IMR-90 (cell line): ENCODE results near the gene OSBPL3. TPM values are rescaled to one million over a fixed set of nuclear protein-coding genes. Genes with fewer than 3 reads are reported as not detected.

Experiments
- ATAC-seq: fragments of 200-7000 bp; cut with Tn5 transposase; 2 replicates; pipeline ENCODE4 v1.9.1; 2020; ENCODE audit warnings: low read depth, mild to moderate bottlenecking, moderate library complexity
- BruUV-seq: library from RNA; stranded (reverse); fragments of 400-500 nt; replicated peaks from 2 replicates; lab custom pipeline; 2021; lab: Mats Ljungman, UMichigan
- CTCF ChIA-PET: fragments of 300-600 bp; formaldehyde crosslinking; extraction: SDS; loops from one replicate; lab custom pipeline; 2021; ENCODE audit warnings: antibody characterized with exemption; lab: Yijun Ruan, JAX
- POLR2A ChIA-PET: fragments of 300-600 bp; sonication (Branson Sonifier 250); formaldehyde crosslinking; loops from one replicate; lab custom pipeline; 2022; ENCODE audit warnings: antibody characterized with exemption; ENCODE audit not compliant: unreplicated experiment; lab: Charles Lee
- DNase-seq: peaks from one replicate; pipeline ENCODE4 v3.0.0; 2013
- H2AFZ ChIP-seq: replicated peaks from 2 replicates; pipeline ENCODE3; 2013; ENCODE audit warnings: low read length, mild to moderate bottlenecking; ENCODE audit not compliant: poor library complexity
- H2AK5ac ChIP-seq: 2 replicates; pipeline ENCODE4 v1.6.1; 2013; ENCODE audit warnings: low read depth, low read length, inconsistent platforms
- H2AK9ac ChIP-seq: replicated peaks from 2 replicates; pipeline ENCODE3; 2013; ENCODE audit warnings: mild to moderate bottlenecking, low read depth, low read length, moderate library complexity; ENCODE audit not compliant: poor library complexity
- H2BK120ac ChIP-seq: 2 replicates; pipeline ENCODE4 v1.6.1; 2013; ENCODE audit warnings: low read depth, low read length, inconsistent platforms
- H2BK15ac ChIP-seq: 3 replicates; pipeline ENCODE4 v1.6.1; 2013; ENCODE audit warnings: low read depth, low read length, inconsistent platforms
- H2BK20ac ChIP-seq: 2 replicates; pipeline ENCODE4 v1.6.1; 2013; ENCODE audit warnings: low read depth, mild to moderate bottlenecking, inconsistent platforms, low read length, moderate library complexity
- H2BK5ac ChIP-seq: 2 replicates; pipeline ENCODE4 v1.6.1; 2013; ENCODE audit warnings: mild to moderate bottlenecking, low read depth, low read length, inconsistent platforms; ENCODE audit not compliant: poor library complexity, severe bottlenecking
- H3K14ac ChIP-seq: replicated peaks from 2 replicates; pipeline ENCODE4 v1.6.1; 2013; ENCODE audit warnings: low read depth, low read length, inconsistent platforms
- H3K18ac ChIP-seq: 2 replicates; pipeline ENCODE4 v1.6.1; 2013; ENCODE audit warnings: low read depth, low read length, control low read depth
- H3K23ac ChIP-seq: 2 replicates; pipeline ENCODE4 v1.6.1; 2013; ENCODE audit warnings: low read depth, low read length, inconsistent platforms
- H3K27ac ChIP-seq: 2 replicates; pipeline ENCODE4 v1.5.1; 2013; ENCODE audit warnings: mild to moderate bottlenecking, control low read depth, low read length; ENCODE audit not compliant: insufficient read depth
- H3K27me3 ChIP-seq: 2 replicates; pipeline ENCODE4 v1.6.1; 2013; ENCODE audit warnings: low read length; ENCODE audit not compliant: control insufficient read depth, insufficient read depth
- H3K36me3 ChIP-seq: 2 replicates; pipeline ENCODE4 v1.6.1; 2013; ENCODE audit warnings: low read length, mixed read lengths; ENCODE audit not compliant: control insufficient read depth, insufficient read depth
- H3K4ac ChIP-seq: 2 replicates; pipeline ENCODE4 v1.6.1; 2013; ENCODE audit warnings: low read depth, low read length, inconsistent platforms
- H3K4me1 ChIP-seq: 2 replicates; pipeline ENCODE4 v1.6.1; 2013; ENCODE audit warnings: low read length, mixed read lengths; ENCODE audit not compliant: control insufficient read depth, insufficient read depth
- H3K4me2 ChIP-seq: 2 replicates; pipeline ENCODE4 v1.6.1; 2013; ENCODE audit warnings: low read depth, mild to moderate bottlenecking, control low read depth, low read length, moderate library complexity
- H3K4me3 ChIP-seq: 2 replicates; pipeline ENCODE4 v1.5.1; 2013; ENCODE audit warnings: low read depth, mild to moderate bottlenecking, control low read depth, low read length, moderate library complexity; ENCODE audit not compliant: insufficient read depth
- H3K56ac ChIP-seq: 2 replicates; pipeline ENCODE4 v1.6.1; 2013; ENCODE audit warnings: low read length, inconsistent platforms; ENCODE audit not compliant: insufficient read depth; ENCODE audit errors: extremely low read depth
- H3K79me1 ChIP-seq, 2 experiments: 2 replicates each; pipeline ENCODE4 v1.6.1; 2013; ENCODE audit warnings: low read length in 2 of 2, inconsistent platforms in 1 of 2, low read depth in 1 of 2
- H3K9ac ChIP-seq: 2 replicates; pipeline ENCODE4 v1.6.1; 2013; ENCODE audit warnings: low read depth, low read length, control low read depth
- H3K9me1 ChIP-seq: 2 replicates; pipeline ENCODE4 v1.6.1; 2013; ENCODE audit warnings: low read length, inconsistent platforms; ENCODE audit not compliant: insufficient read depth
- H3K9me3 ChIP-seq: 2 replicates; pipeline ENCODE4 v1.6.1; 2013; ENCODE audit warnings: low read length; ENCODE audit not compliant: control insufficient read depth, insufficient read depth
- H4K20me1 ChIP-seq: 2 replicates; pipeline ENCODE4 v1.6.1; 2013; ENCODE audit warnings: low read length, inconsistent platforms; ENCODE audit not compliant: insufficient read depth
- H4K5ac ChIP-seq: 2 replicates; pipeline ENCODE4 v1.6.1; 2013; ENCODE audit warnings: mild to moderate bottlenecking, low read depth, low read length, control low read depth
- H4K8ac ChIP-seq, 2 experiments: 2 replicates each; pipeline ENCODE4 v1.6.1; 2013; ENCODE audit warnings: low read depth in 2 of 2, low read length in 2 of 2, control low read depth in 1 of 2, inconsistent platforms in 1 of 2
- H4K91ac ChIP-seq: 2 replicates; pipeline ENCODE4 v1.6.1; 2013; ENCODE audit warnings: low read depth, low read length, inconsistent platforms; ENCODE audit not compliant: insufficient read depth
- CEBPB ChIP-seq: IDR thresholded peaks from 2 replicates; pipeline ENCODE4 v1.6.1; 2012; ENCODE audit warnings: low read depth, low read length, improper control_type of control experiment
- CHD1 ChIP-seq: IDR thresholded peaks from 2 replicates; pipeline ENCODE4 v1.6.1; 2012; ENCODE audit warnings: low read depth, low read length, improper control_type of control experiment
- MAZ ChIP-seq: IDR thresholded peaks from 2 replicates; pipeline ENCODE4 v1.6.1; 2012; ENCODE audit warnings: low read depth, mild to moderate bottlenecking, low read length, improper control_type of control experiment, moderate library complexity, borderline replicate concordance
- NFE2L2 ChIP-seq: fragments of 150-350 bp; IDR thresholded peaks from 2 replicates; pipeline ENCODE4 v1.6.1; 2016; ENCODE audit warnings: low read depth, mild to moderate bottlenecking, low read length
- RCOR1 ChIP-seq: IDR thresholded peaks from 2 replicates; pipeline ENCODE4 v1.6.1; 2012; ENCODE audit warnings: mild to moderate bottlenecking, low read length, improper control_type of control experiment; ENCODE audit not compliant: insufficient replicate concordance
- SMC3 ChIP-seq: fragments of 150-350 bp; IDR thresholded peaks from 2 replicates; pipeline ENCODE4 v1.6.1; 2016; ENCODE audit warnings: low read depth, mild to moderate bottlenecking, antibody characterized with exemption, low read length, moderate library complexity
- WGBS, 2 experiments: methylation state at CpG; one replicate each; pipeline versions ENCODE4 v1.1.5 to v1.1.7; 2013; ENCODE audit warnings: missing lambda C conversion rate in 2 of 2; ENCODE audit not compliant: insufficient read length in 1 of 2; ENCODE audit errors: extremely low coverage in 2 of 2; 5-methylcytosine and 5-hydroxymethylcytosine counted together
- dilution Hi-C: fragments of 300-500 bp; cut with HindIII; formaldehyde crosslinking; loops from one replicate; pipeline ENCODE4 v1.14.3; 2018; ENCODE audit warnings: low sequenced_read_pairs; ENCODE audit not compliant: unreplicated experiment
- in situ Hi-C: fragments of 300-500 bp; cut with MboI; formaldehyde crosslinking; loops from 3 replicates; pipeline ENCODE4 v1.14.3; 2019; ENCODE audit warnings: low sequenced_read_pairs, inconsistent platforms, mixed read lengths
- intact Hi-C: fragments of 100-400 bp; cut with micrococcal nuclease; formaldehyde crosslinking; loops from 2 replicates; pipeline ENCODE4 v1.10.0; 2022
- polyA plus RNA-seq, 3 experiments: library from polyadenylated mRNA; depleted of rRNA; stranded (reverse); fragments of >200 nt; gene quantifications; 2 replicates each; pipeline ENCODE4 v1.2.3, GENCODE V29; 2012; ENCODE audit warnings: low replicate concordance in 1 of 3
- total RNA-seq: library from RNA; depleted of rRNA; stranded (reverse); fragments of >200 nt; gene quantifications from 2 replicates; pipeline ENCODE4 v1.2.3, GENCODE V29; 2012
- TF ChIP-seq, protein P1 (sequence below): conservative IDR thresholded peaks from 2 replicates; pipeline ENCODE4 v1.5.1; 2012; ENCODE audit warnings: mild to moderate bottlenecking, low read depth, low read length, improper control_type of control experiment

Gene OSBPL3
- total and polyA plus RNA-seq, 2 of the 4 experiments (the other 2 are of a cell fraction): 18.0 to 29.9 TPM

DNA sequence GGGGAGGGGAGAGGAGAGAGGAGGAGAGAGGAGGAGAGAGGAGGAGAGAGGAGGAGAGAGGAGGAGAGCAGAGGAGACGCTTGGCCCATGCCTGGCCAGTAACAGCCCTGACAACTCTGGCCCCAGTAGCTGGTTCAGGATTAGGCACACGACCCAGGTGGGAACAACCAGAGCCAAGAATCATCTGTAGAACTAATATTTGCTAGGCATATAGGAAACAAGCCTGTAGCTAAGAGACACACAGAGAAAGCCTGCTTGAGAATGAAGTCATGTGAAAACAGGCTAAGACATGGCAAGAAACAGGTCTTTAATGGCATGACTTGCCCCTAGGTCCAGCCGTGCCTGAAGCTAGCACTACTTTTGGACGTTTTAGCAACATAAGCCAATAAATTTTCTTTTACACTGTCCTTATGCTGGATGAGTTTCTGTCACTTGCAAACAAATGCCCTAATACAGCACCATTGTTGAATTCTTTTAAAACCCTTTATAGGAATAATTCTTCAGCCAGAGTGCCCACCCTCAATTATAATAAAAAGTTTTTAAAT is 17.5 kb downstream of the OSBPL3 start:
- H4K91ac ChIP-seq: no peak overlapping the region
- no peak for DNase-seq
- H3K18ac ChIP-seq: no peak overlapping the region
- H3K4ac ChIP-seq: no peak overlapping the region
- no peaks in the 10 kb centered on the region for H3K9me3 ChIP-seq
- no peak overlapping the region for H3K9ac ChIP-seq
- peaks cover 9% of the 10 kb centered on the region for H3K4me1 ChIP-seq
- no peak overlapping the region for H3K14ac ChIP-seq
- H2BK20ac ChIP-seq: no peak overlapping the region
- H3K56ac ChIP-seq: no peak overlapping the region
- dilution Hi-C loops: no loop called here
- ChIA-PET POLR2A (interaction anchor here (0.7 kb wide), 1 partner anchor 38 kb away, joined by 3 read pairs; no protein-coding TSS in a partner anchor), CTCF (no interaction called here)
- no peak overlapping the region for H2AFZ ChIP-seq
- H3K36me3 ChIP-seq: no peaks in the 10 kb centered on the region
- intact Hi-C loops: no loop called here
- H2BK15ac ChIP-seq: no peak overlapping the region
- BruUV-seq: no TSS peak
- TF ChIP-seq CEBPB: no peak
- no peak for TF ChIP-seq CHD1
- TF ChIP-seq, protein P1, sequence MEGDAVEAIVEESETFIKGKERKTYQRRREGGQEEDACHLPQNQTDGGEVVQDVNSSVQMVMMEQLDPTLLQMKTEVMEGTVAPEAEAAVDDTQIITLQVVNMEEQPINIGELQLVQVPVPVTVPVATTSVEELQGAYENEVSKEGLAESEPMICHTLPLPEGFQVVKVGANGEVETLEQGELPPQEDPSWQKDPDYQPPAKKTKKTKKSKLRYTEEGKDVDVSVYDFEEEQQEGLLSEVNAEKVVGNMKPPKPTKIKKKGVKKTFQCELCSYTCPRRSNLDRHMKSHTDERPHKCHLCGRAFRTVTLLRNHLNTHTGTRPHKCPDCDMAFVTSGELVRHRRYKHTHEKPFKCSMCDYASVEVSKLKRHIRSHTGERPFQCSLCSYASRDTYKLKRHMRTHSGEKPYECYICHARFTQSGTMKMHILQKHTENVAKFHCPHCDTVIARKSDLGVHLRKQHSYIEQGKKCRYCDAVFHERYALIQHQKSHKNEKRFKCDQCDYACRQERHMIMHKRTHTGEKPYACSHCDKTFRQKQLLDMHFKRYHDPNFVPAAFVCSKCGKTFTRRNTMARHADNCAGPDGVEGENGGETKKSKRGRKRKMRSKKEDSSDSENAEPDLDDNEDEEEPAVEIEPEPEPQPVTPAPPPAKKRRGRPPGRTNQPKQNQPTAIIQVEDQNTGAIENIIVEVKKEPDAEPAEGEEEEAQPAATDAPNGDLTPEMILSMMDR: no peak
- TF ChIP-seq RCOR1: no peak
- TF ChIP-seq NFE2L2: no peak
- TF ChIP-seq SMC3: no peak
- TF ChIP-seq MAZ: no peak
- H3K4me2 ChIP-seq: no peak overlapping the region
- H4K5ac ChIP-seq: no peak overlapping the region
- ATAC-seq: no peak
- H3K9me1 ChIP-seq: peaks cover 9% of the 10 kb centered on the region; the same call in 1 of the 2 replicates
- H3K27me3 ChIP-seq: no peaks in the 10 kb centered on the region
- H3K79me1 ChIP-seq: peaks cover 43 to 68% of the 10 kb centered on the region in 2 experiments
- in situ Hi-C loops: no loop called here
- H2AK9ac ChIP-seq: no peak overlapping the region
- no peak overlapping the region for H4K8ac ChIP-seq
- WGBS, 2 experiments: no CpG with 5 or more reads among the region's 4 CpGs
- H3K23ac ChIP-seq: no peak overlapping the region
- no peak overlapping the region for H2BK120ac ChIP-seq
- H2AK5ac ChIP-seq: no peak overlapping the region
- H3K27ac ChIP-seq: no peak overlapping the region
- H2BK5ac ChIP-seq: no peak overlapping the region
- no peak overlapping the region for H3K4me3 ChIP-seq
- H4K20me1 ChIP-seq: 0 out of 2 replicates have a peak, but pooled peaks cover 3% of the 10 kb centered on the region
